Fibroblast of lung (primary cell): ENCODE data around the gene DLX2.

Source experiments
- EZH2 ChIP-seq: IDR thresholded peaks from 2 replicates; pipeline ENCODE4 v1.5.1; 2012; ENCODE audit warnings: low read length, control low read depth, mild to moderate bottlenecking; ENCODE audit errors: missing control alignments
- TF ChIP-seq, protein P1 (sequence below), 2 donors: IDR thresholded peaks in 1 of 2; conservative IDR thresholded peaks in 1 of 2; 1 replicate in 1 of 2; 2 replicates in 1 of 2; pipeline ENCODE4 v1.5.1; 2011 to 2012; ENCODE audit warnings: low read length in 2 of 2, control low read depth in 1 of 2, inconsistent platforms in 1 of 2, low read depth in 1 of 2, mild to moderate bottlenecking in 1 of 2

DNA sequence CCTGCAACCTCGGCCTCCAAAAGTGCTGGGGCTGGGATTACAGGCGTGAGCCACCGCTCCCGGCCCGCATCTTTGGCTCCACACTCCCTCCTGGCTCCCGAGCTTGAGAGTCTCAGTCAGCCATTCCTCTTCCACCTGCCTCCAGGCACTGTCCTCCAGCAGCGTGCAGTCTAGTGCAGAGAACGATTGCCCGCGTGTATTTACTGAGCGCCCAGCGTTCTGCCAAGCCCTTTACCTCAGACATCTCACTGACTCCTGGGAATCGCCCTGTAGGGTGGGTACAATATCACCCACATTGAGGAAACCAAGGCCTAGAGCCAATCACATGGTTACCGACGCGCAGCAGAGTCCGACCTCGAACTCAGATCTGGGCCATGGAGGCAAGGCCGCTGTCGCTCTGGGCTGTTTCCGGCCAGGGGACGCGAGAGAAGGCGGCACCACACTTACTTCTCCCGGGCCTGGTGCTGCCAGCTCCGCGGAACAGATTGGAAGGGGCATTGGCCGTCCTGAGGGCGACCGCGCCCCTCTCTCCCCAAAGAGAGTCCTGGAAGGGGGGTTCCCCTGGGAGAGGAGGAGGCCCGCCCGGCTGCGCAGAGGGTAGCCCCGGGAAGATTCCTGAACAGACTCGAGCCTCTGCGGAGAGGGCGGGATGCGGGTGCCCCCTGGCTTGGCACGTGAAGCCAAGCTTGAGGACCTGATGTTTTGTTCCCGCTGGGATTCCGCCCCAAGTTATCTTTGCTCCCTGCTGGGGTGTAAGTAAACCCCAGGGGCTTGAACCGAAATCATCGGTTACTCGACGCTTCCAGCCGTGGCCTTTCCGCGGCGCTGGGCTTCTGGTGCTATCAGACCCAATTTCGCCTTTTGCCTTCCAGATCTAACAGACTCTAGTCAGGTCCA is 5.2 kb upstream of the DLX2 start:
- TF ChIP-seq EZH2 = no peak
- TF ChIP-seq, protein P1, sequence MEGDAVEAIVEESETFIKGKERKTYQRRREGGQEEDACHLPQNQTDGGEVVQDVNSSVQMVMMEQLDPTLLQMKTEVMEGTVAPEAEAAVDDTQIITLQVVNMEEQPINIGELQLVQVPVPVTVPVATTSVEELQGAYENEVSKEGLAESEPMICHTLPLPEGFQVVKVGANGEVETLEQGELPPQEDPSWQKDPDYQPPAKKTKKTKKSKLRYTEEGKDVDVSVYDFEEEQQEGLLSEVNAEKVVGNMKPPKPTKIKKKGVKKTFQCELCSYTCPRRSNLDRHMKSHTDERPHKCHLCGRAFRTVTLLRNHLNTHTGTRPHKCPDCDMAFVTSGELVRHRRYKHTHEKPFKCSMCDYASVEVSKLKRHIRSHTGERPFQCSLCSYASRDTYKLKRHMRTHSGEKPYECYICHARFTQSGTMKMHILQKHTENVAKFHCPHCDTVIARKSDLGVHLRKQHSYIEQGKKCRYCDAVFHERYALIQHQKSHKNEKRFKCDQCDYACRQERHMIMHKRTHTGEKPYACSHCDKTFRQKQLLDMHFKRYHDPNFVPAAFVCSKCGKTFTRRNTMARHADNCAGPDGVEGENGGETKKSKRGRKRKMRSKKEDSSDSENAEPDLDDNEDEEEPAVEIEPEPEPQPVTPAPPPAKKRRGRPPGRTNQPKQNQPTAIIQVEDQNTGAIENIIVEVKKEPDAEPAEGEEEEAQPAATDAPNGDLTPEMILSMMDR (conservative IDR thresholded peaks at IDR 0.05 in 1 of 2, IDR thresholded peaks at IDR 0.05 in 1 of 2; ENCODE audit: low read depth in 1 of 2, low read length in 2 of 2) = no peak
